RPMI7951 (cell line): ENCODE results near the gene PTEN. TPM values are rescaled to one million over a fixed set of nuclear protein-coding genes. Genes with fewer than 3 reads are reported as not detected.

Experiments used
- DNase-seq: peaks from one replicate; pipeline ENCODE4 v3.0.0-alpha.2; 2012; ENCODE audit warnings: low read depth
- total RNA-seq: library from RNA; depleted of rRNA; stranded (reverse); fragments of >200 nt; shearing (Covaris generic); gene quantifications from 2 replicates; pipeline ENCODE4 v1.2.3, GENCODE V29; 2014; rRNA removed

Gene PTEN
- total RNA-seq, 1 experiment from 2014 or later = 0.96 TPM

GRCh38 chr10:87976101-87976743 lies 112.8 kb downstream of the PTEN start:
- no peak for DNase-seq

GRCh38 chr10:87978166-87978565 lies 114.7 kb downstream of the PTEN start:
- no peak for DNase-seq

- DNase-seq = no peak
Observed at GRCh38 chr10:87979847-87980246, 116.4 kb downstream of the PTEN start.

- no peak for DNase-seq
Observed at GRCh38 chr10:87983716-87984115, 120.3 kb downstream of the PTEN start.

GRCh38 chr10:87987206-87987605 lies 123.8 kb downstream of the PTEN start:
- no peak for DNase-seq

GRCh38 chr10:87991946-87992345 lies 128.5 kb downstream of the PTEN start:
- no peak for DNase-seq

- peak; percentile 71 for DNase-seq
Observed at GRCh38 chr10:88004451-88004850, 141.0 kb downstream of the PTEN start.

GRCh38 chr10:88006261-88006660 lies 142.8 kb downstream of the PTEN start:
- no peak for DNase-seq

GRCh38 chr10:88008866-88009470 lies 145.5 kb downstream of the PTEN start:
- no peak for DNase-seq

- peak; percentile 28 for DNase-seq
Observed at GRCh38 chr10:88012641-88013040, 149.2 kb downstream of the PTEN start.

GRCh38 chr10:88017781-88018180 lies 154.4 kb downstream of the PTEN start:
- no peak for DNase-seq

GRCh38 chr10:88019753-88020152 lies 156.3 kb downstream of the PTEN start:
- DNase-seq = no peak

Other genes starting within 250 kb of the PTEN start
- 119 and 147 TPM in 2 replicates for gene PAPSS2, start 203.7 kb upstream of the PTEN start, total RNA-seq
- not detected in 2 replicates for gene ATAD1, start 45.4 kb upstream of the PTEN start, total RNA-seq
- gene KLLN, start 92 bp upstream of the PTEN start, total RNA-seq = not detected in 2 replicates